HG02981 (cell line): Measurements from ENCODE around the gene JAKMIP3.

Source experiments
- ATAC-seq: cut with Tn5 transposase; IDR thresholded peaks from one replicate; pipeline ENCODE4 v1.9.1; 2021; ENCODE audit warnings: mild to moderate bottlenecking, moderate library complexity; ENCODE audit not compliant: unreplicated experiment

The JAKMIP3 gene

DNA sequence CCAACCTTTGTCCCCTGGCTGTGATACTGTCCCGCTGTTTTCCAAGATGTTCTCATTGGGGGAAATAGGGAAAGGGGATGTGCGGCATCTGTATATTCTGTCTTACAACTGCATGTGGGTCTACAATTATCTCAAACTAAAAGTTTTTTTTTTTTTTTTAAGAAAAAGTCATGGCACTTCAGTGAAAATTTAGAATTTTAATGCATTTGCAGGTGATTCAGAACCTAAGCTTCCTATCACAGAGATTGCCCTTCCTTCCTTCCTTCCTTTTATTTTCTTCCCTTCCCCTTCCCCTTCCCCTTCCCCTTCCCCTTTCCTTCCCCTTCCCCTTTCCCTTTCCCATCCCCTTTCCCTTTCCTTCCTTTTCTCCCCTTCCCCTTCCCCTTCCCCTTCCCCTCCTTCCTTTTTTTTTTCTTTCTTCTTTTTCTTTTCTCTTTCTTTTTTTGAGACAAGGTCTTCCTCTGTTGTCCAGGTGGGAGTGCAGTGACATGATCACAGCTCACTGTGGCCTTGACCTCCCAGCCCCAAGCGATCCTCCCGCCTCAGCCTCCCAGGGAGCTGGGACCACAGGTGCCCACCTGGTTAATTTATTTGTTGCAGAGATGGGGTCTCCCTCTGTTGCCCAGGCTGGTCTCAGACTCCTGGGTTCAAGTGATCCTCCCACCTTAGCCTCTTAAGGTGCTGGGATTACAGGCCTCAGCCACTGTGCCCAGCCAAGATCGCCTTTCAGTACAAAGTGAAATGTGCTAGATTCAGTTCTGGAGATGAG is 32.0 kb downstream of the JAKMIP3 start:
- no peak for ATAC-seq

DNA sequence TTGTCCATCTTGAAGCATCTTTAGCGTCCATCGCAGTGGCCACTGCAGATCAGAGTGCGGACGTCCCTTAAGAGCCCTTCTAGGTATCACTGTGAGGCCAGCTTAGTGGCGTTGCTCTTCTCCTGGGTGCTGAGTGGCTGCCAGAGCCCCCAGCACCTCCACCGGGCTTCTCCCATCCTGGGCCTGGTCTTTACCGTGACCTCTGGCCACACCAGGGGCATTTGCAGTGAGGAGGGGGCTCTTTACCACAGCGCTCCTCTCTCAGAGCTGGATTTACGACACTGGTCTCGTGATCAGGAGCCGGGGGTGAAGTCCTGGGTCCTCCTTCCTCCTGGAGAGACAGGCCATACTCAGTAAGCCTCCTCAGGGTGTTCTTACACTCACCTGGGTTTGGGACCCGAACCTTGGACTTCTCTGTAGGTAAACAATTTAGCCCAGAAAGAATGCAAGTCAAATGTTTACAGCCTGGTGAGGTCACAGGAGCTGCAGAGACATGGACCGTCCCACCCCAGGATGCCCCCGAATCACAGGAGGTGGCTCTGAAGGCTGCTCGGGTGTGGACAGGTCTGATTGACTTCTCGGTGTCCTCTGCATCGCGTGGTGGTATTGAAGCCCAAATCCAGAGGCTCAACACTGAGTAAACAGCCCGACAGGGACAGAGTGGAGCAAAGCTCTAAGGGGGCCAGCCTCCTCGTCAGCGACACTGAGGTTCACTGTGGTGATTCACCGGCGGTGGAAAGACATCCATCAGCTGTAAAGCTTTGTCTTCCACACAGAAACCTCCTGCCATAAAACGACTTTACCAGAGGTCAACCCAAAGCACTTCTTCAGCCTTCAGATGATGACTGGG is 33.0 kb downstream of the JAKMIP3 start:
- no peak for ATAC-seq

DNA sequence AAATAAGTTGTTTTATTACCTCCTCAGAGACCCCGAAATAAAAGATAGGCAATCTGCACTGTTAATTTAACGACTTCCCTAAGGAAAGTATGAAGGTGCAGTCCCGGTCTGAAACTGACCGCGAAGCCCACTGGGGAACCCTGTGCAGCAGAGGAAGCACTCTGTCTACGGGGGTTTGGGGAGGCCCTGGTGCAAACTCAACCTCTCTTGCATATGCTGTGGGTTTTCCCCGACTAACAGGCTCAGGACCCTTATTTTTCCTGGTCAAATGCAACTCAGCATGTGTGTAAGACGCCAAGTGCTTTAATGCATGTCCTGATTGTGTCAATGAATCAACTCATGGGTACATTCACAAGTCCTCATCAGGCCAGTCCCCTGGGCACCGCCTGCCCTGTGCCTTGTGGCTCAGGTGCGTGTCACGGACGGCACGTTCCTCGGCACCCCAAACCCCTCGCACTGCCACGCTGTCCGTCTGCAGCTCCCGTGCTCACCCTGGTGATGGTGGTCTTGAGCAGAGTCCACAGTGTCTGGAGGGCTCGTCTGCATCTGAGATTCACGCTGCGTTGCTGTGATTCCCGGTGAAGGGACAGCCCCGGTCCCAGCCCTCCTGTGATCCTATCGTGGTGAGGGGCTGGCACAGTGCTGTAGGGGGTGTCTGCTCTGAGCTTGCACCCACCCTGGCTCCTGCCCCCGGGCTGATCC is 33.8 kb downstream of the JAKMIP3 start:
- ATAC-seq: no peak

DNA sequence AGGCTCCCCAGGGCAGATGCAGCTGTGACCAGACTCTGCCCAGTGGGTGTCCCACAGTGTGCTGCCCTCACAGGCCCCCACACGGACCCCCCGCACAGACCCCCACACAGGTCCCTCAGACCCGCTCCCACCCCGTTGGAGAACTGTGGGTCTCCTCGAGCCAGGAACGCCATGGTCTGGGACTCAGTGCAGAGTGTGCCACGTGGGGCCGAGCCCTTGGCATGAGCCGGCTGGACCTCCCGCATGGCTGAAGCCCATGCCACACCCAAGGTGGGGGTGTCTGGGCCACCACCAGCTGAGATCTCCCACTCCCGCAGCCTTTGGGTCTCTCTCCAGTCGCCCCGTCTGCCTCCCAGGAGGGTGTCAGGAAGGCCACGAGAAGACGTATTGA is 34.3 kb downstream of the JAKMIP3 start:
- no peak for ATAC-seq

DNA sequence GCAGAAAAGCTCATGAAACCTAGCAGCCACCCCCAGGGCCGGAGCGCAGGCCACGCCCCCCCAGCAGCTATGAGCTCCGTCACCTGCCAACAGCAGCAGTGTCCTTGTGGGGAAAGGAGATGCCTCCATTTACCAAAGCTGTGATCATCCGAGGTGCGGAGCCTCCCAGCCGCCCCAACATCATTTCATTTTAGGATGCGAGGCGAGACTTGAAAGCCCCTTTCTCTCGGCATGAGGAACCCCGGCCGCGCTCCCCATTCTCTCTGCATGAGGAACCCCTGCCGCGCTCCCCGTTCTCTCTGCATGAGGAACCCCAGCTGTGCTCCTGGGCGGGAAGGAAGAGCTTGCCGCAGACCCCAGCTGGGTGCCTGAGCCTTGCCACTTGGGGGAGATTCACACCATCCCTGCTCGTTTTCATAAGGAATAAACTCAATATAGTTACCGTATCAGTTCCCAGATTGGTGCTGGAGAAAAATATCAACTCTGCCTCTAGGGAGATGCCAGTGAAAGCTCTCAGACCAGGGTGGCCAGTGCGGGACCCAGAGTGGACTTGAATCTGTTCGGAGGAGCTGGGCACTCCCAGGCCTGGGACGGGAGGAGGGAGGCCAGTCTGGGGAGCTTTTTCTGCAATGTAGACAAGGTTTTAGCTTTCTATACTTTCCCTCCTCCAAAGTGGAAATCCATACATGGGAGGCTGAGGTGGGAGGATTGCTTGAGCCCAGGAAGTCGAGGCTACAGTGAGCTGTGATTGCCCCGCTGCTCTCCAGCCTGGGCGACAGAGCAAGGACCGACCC is 35.0 kb downstream of the JAKMIP3 start:
- no peak for ATAC-seq

DNA sequence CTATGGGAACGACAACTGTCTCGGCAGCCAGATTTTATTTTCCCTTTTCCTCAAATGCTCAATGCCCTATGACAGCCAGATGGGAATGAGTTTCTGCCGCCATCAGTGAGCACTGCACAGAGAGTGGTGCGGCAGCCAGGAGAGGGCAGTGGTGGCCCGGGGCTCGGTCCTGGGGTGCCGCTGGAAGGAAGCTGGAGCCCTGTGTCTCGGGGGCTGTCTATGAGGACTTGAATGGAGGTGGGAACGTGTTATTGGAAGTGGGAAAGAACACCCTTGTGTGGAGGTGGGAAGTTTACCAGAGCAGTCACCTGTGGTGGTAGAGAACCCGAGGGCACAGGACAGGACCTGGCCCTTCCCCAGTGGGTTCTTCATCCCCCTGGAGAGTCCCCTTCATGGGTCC is 35.8 kb downstream of the JAKMIP3 start:
- no peak for ATAC-seq

DNA sequence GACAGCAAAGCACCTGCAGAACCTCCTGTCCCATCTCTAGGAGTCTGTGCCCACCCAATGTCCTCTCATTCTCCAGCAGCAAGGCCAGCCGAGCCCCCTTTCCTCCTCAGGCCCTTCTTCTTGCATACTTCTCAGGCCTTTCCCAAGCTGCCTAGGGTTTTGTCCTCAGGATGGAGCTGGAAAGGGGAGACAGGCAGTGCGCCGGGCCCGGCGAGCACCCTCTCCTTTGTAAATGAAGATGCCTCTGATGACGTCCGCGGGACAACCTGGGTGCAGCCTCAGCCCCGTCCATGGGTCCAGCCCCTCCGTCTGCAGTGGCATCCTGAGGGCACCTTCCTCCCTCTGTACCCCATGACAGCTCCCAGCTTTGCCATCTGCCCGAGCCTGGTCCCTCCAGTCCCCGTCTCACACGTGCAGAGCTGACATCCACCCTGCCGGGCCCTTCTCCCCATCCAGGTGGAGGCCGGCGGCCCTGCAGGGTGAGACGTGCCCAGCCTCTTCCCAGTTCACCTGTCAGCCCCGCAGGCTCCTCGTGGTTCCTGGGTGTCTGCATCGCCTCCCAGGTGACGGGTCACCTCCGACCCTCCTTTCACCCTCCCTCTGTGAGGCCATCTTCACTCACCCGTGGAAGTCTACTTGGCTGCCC is 36.4 kb downstream of the JAKMIP3 start:
- ATAC-seq: no peak

DNA sequence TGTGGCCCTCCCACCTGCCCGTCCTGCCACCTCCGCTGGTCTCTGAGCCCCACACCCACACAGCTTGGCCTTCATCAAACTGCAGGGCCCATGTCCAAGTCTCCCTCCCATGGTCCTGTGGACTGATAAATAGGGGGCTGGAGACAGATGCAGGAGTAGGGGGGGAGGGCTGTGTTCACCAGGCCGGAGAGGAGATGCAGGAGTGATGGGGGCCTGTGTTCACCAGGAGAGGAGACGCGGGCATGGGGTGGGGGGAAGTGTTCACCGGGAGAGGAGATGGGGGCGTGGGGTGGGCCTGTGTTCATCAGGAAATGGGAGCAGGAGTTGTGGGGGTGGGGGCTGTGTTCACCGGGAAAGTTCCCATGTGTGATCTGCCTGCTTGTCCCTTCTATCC is 37.0 kb downstream of the JAKMIP3 start:
- no peak for ATAC-seq

DNA sequence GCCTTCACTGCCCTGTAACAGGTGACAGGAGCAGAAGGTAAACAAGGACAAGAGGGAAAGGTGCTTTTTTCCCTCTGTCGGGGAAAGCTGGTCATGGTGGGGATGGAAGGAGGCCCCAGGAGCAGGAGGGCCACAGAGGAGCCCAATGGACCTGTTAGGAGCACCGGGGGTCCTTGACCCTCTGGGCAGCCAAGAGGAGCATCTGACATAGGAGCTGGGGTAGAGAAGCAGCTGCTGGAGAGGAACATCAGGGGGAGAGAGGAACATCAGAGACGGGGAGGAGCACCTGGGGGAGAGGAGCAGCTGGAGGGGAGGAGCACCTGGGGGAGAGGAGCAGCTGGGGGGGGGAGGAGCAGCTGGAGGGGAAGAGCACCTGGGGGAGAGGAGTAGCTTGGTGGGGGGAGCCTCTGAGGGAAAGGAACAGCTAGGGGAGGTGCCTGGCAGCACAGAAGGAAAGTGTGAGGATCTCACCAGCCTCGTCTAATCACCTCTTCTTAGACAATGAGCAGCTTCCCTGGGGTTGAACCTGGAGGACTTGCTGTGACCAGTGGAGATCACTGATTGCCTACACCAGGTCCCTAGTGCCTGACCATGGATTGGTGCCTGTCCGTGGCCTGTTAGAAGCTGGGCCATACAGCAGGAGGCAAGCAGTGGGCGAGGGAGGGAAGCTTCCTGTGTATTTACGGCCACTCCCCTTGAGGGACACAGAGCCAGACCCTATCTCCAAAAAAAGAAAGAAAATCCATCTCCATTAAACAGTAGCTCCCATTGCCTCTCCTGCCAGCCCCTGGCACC is 37.6 kb downstream of the JAKMIP3 start:
- ATAC-seq: no peak

DNA sequence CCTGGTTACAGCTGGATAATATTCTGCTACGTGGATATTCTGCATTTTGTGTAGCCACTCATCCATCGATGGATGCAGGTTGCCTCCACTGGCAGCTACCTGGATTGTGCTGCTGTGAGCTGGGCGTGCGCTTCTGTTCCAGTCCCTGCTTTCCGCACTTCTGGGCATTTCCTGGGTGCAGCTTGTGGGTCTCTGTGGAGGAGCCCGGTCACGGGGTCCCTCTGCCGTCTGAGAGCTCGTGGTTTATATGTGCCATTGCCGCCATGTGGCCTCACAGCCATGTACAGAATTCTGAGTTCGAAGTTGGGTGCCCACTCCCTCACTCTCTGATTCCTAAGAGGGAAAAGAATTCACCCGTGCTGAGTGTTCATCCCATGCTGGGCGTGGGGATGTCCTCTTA is 38.3 kb downstream of the JAKMIP3 start:
- ATAC-seq: no peak

DNA sequence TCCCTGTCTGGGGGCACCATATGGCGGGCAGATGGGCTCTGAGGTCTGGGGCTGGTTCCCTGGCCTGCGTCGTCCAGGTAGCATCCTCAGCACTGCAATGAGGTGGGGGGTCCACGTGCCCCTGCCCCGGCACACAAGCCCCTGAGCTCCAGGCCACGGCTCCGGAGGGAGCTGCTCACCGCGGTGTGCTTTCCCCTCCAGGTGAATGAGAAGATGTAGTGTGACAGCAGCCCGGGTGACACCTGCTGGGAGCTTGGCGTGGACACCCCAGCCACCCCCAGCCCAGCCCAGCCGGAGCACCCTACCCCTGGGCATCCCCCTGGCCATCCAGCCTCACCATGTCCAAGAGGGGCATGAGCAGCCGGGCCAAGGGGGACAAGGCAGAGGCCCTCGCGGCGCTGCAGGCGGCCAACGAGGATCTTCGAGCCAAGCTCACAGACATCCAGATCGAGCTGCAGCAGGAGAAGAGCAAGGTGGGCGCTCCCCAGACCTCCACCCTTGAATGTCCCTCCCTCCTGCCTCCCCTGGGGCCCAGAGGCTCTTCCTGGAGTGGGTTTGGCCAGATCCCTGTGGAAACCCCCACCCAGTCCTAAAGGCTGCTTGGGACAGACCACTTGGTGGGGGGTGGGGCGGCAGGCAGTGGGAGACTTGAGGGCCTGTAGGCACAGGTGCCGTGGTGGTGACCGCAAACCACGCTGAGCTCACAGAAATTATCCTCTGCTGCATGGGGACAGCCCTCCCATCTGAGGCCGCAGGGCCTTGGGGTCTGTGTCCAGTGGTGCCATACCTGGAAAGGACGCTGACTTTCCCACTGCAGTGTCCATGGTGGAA is 38.9 kb downstream of the JAKMIP3 start:
- ATAC-seq: no peak

DNA sequence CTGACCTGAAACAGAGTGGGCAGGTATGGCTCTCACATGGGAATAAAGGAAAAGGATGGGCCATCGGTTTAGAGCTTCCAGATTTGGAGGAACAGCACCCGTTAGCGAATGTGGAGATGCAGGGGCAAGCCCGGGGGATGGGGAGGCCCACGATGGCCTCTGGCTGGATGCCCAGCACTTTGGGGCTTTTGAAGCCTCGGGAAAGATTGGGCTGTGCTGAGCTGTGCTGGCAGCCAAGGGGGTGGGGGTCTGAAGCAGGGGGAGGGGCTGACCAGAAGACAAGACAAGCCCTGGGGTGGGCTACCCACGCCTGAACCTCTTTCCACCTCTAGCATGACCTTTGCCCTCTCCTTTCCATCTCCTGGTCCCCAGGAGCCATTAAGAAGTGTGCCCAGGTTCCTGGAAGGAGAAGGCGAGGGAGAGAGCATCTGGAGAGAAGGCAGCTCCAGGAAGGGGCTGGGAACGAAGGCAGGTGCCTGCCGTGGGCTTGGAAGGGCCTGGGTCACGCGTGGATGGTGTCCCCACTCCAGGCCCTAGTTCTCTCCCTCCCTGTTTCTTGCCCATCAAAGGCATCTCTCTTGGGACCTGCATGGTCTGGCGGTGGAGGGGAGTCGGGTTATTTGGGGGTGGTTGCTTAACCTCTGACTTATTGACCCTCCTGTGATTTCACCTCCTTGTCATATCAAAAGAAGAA is 39.7 kb downstream of the JAKMIP3 start:
- no peak for ATAC-seq

DNA sequence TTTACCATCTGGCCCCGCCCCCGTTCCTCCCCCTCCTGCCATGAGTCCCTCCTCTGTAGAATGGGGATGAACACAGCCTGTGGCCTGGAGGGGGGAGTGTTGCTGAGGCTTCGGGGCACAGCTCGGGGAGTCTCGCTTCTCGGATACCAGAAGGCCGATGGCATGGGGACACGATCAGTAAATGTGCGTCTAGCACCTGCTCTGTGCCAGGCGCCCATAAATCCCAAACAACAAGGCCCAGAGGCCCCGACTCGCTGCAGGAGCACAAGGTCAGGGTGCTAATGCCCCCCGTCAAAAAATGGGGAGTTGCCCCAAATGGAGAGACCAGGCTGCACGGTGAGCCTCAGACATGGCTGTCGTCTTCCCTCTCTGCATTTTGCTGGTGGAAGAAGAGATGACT is 40.7 kb downstream of the JAKMIP3 start:
- no peak for ATAC-seq

DNA sequence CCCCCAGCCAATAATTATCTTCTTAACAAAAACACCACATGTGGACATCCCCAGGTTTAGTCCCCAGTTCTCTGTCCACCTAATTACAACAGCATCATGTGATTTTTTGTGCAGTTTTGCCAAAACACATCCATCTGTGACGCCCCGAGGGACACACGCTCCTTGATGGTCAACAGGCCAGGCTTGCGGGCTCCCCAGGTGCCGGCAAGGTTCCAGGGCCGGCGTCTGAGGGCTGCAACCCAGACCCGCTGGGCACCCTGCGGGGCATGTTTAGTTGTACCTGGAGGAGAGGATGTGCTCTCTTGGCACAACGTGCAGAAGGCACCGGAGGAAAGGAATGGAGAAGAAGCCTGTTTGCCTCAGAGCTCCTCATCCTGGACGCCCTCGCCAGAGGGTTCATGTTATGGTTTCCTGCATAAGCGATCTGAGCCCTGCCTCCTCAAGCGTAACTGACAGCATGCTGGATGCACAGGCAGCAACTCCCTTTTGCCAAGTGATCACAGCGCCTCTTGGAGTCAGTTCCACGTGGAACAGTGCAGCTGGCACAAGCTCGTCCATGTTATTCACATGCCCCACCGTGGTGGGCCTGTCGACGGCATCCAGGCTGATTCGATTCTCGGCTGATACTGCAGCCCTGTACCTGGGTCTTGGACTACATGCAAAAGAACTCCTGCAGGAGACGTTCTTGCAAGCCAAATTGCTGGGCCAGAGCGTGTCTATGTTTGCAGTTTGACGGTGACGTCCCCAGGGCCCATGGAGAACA is 41.6 kb downstream of the JAKMIP3 start:
- ATAC-seq: no peak

DNA sequence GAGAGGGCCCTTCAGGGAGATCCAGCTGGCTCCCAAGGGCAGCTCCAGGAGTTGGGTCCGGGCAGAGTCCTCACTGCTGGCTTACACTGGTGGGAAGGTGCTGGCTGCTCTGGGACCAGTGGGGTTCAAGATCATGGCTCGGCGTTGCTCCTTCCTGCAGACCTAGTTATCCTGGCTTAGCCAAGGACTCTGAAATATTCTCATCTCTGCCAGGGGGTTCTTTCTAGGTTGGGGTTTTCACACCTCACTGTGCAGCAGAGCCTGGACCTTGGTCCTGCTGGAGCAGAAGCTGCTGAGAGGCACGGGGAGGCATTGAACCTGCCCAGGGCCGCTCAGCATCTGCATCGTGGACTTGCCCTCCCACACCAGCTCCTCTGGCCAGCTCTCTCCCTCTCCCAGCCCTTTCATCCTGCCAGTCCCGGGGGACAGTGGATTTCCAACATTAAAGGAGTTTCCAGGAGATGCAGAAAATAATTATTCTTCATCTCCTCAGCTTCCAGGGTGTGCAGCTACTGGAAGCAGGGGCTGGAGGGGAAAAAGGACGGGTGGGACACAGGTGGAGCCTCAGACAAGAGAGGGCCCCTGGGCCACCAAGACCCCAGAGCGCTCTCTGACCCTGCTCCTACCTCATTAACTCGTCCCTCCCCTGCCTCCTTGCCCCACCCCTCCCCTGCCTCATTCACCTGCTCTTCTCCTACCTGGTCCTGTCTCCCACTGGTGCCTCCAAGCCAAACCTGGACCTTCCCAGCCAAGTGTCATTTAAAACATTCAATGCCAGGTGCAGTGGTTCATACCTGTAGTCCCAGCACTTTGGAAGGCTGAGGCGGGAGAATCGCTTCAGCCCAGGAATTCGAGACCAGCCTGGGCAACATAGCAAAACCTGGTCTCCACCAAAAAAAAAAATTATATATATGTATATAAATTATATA is 42.5 kb downstream of the JAKMIP3 start:
- no peak for ATAC-seq

DNA sequence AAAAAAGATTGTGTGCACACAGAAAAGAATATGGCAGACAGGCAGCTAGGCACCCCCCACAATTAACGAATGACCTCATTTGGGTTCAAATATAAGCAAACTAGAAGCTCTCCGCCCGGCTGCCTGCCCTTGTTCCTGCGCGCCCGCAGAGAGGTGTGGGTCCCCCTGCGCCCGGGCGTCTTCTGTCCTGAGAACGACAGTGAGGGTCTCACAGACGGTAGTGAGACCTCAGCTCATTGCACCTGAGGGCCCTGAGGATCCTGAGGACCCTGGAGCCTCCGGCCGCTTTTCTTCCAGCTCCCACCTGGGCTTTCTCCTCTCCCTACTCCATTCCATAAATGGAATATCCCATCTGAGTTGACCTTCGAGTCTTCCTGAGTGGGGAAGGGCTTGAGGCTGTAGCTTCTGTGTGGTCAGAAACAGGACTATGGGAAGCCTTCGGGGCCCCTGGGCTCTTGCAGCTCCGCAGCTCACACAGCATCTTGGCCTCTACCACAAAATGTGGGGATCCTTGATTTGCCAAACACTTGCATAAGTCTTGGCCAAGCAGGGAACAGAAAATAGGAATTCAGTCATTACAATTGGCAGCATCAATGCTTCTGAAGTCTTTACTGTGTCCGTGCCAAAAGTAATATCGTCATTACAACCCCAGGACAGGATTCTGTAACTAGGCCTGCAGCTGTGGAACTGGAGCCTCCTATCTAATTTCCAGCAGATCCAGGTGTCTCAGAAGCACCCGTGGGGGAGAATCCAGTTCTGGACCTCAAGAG is 43.8 kb downstream of the JAKMIP3 start:
- ATAC-seq: no peak
